Mesenchymal stem cell (in vitro differentiated cells and primary cell): ENCODE results near the gene PTPN22.

Experiments used
- DNase-seq: peaks from one replicate; pipeline ENCODE4 v3.0.0-alpha.2; 2013
- H2AFZ ChIP-seq: one replicate; pipeline ENCODE4 v1.6.1; 2013; ENCODE audit warnings: low read depth, mild to moderate bottlenecking, control low read depth, inconsistent platforms, low read length, moderate library complexity
- H2AK5ac ChIP-seq: 2 replicates; pipeline ENCODE4 v1.6.1; 2013; ENCODE audit warnings: low read length, moderate library complexity, mild to moderate bottlenecking, inconsistent platforms; ENCODE audit not compliant: severe bottlenecking
- H2BK120ac ChIP-seq: one replicate; pipeline ENCODE4 v1.6.1; 2013; ENCODE audit warnings: low read depth, mild to moderate bottlenecking, inconsistent platforms, low read length, moderate library complexity
- H2BK12ac ChIP-seq, 2 experiments: one replicate each; pipeline ENCODE4 v1.6.1; 2013; ENCODE audit warnings: inconsistent platforms in 2 of 2, low read length in 2 of 2, mild to moderate bottlenecking in 2 of 2, moderate library complexity in 2 of 2, control low read depth in 1 of 2
- H2BK15ac ChIP-seq: one replicate; pipeline ENCODE4 v1.6.1; 2013; ENCODE audit warnings: mild to moderate bottlenecking, low read depth, inconsistent platforms; ENCODE audit not compliant: poor library complexity, severe bottlenecking
- H2BK5ac ChIP-seq: 2 replicates; pipeline ENCODE4 v1.6.1; 2013; ENCODE audit warnings: low read depth, mild to moderate bottlenecking, low read length, control low read depth, inconsistent platforms; ENCODE audit not compliant: poor library complexity, severe bottlenecking
- H3K14ac ChIP-seq, 2 experiments: one replicate each; pipeline ENCODE4 v1.6.1; 2013; ENCODE audit warnings: inconsistent platforms in 2 of 2, low read length in 2 of 2, control low read depth in 1 of 2, mild to moderate bottlenecking in 1 of 2, moderate library complexity in 1 of 2
- H3K18ac ChIP-seq, 2 experiments: one replicate each; pipeline ENCODE4 v1.6.1; 2013; ENCODE audit warnings: inconsistent platforms in 2 of 2, low read length in 2 of 2, control low read depth in 1 of 2, low read depth in 1 of 2, mild to moderate bottlenecking in 1 of 2
- H3K23ac ChIP-seq, 2 experiments: one replicate each; pipeline ENCODE4 v1.6.1; 2013; ENCODE audit warnings: inconsistent platforms in 2 of 2, low read length in 2 of 2, mild to moderate bottlenecking in 2 of 2, moderate library complexity in 2 of 2, control low read depth in 1 of 2
- H3K27ac ChIP-seq: 2 replicates; pipeline ENCODE4 v1.5.1; 2013; ENCODE audit warnings: mild to moderate bottlenecking, moderate library complexity, low read length, control low read depth, inconsistent platforms; ENCODE audit not compliant: poor library complexity, severe bottlenecking
- H3K27me3 ChIP-seq, 2 experiments: 2 replicates each; pipeline versions ENCODE4 v1.6.1 to v1.7.0; 2013; ENCODE audit warnings: low read length in 2 of 2, mild to moderate bottlenecking in 2 of 2, moderate library complexity in 2 of 2, control low read depth in 1 of 2, inconsistent platforms in 1 of 2; ENCODE audit not compliant: control insufficient read depth in 1 of 2, insufficient read depth in 1 of 2
- H3K36me3 ChIP-seq, 2 experiments: 2 replicates each; pipeline versions ENCODE4 v1.6.1 to v1.7.0; 2013; ENCODE audit warnings: low read length in 2 of 2, control low read depth in 1 of 2, inconsistent platforms in 1 of 2, low read depth in 1 of 2, mild to moderate bottlenecking in 1 of 2; ENCODE audit not compliant: insufficient read depth in 2 of 2, control insufficient read depth in 1 of 2
- H3K4ac ChIP-seq, 2 experiments: one replicate each; pipeline ENCODE4 v1.6.1; 2013; ENCODE audit warnings: inconsistent platforms in 2 of 2, low read length in 2 of 2, mild to moderate bottlenecking in 2 of 2, moderate library complexity in 2 of 2, control low read depth in 1 of 2, low read depth in 1 of 2
- H3K4me1 ChIP-seq: 2 replicates; pipeline ENCODE4 v1.6.1; 2013; ENCODE audit warnings: low read depth, low read length, control low read depth; ENCODE audit not compliant: control insufficient read depth, insufficient read depth
- H3K4me2 ChIP-seq: 2 replicates; pipeline ENCODE4 v1.6.1; 2013; ENCODE audit warnings: low read length, mild to moderate bottlenecking, inconsistent platforms; ENCODE audit not compliant: poor library complexity, severe bottlenecking
- H3K4me3 ChIP-seq, 2 experiments: 2 replicates each; pipeline versions ENCODE4 v1.5.1 to v1.7.0; 2013; ENCODE audit warnings: low read length in 2 of 2, mild to moderate bottlenecking in 2 of 2, control low read depth in 1 of 2, low read depth in 1 of 2; ENCODE audit not compliant: insufficient read depth in 1 of 2
- H3K79me1 ChIP-seq: replicated peaks from 2 replicates; pipeline ENCODE4 v1.6.1; 2013; ENCODE audit warnings: mild to moderate bottlenecking, control low read depth, low read length, inconsistent platforms; ENCODE audit not compliant: poor library complexity, severe bottlenecking
- H3K9ac ChIP-seq: 2 replicates; pipeline ENCODE4 v1.7.0; 2013; ENCODE audit warnings: mild to moderate bottlenecking, low read length, moderate library complexity
- H3K9me3 ChIP-seq: 2 replicates; pipeline ENCODE4 v1.7.0; 2013; ENCODE audit warnings: mild to moderate bottlenecking, low read length; ENCODE audit not compliant: control insufficient read depth
- H4K8ac ChIP-seq: one replicate; pipeline ENCODE4 v1.6.1; 2013; ENCODE audit warnings: inconsistent platforms, mild to moderate bottlenecking, low read length, moderate library complexity
- H4K91ac ChIP-seq: one replicate; pipeline ENCODE4 v1.6.1; 2013; ENCODE audit warnings: mild to moderate bottlenecking, low read length, inconsistent platforms
- WGBS: methylation state at CpG from one replicate; pipeline ENCODE4 v1.1.7; 2013; ENCODE audit warnings: mixed read lengths; 5-methylcytosine and 5-hydroxymethylcytosine counted together

PTPN22 gene

GRCh38 chr1:113904674-113905434 is 33.3 kb upstream of the PTPN22 start, which contains the start of the genes AP4B1 and DCLRE1B:
Gene AP4B1 (minus strand): TSS chr1:113904799. CDS start chr1:113904717, 82 bp downstream.
Gene DCLRE1B (plus strand): TSS chr1:113905326. CDS start chr1:113905587, 261 bp downstream.
- peak; percentile 100 for DNase-seq
- peak within 1 kb of the TSS; percentile 90 to 95 for H3K18ac ChIP-seq
- H3K4me1 ChIP-seq, result peaks cover 6% of the 10 kb centered on the region
- peak within 1 kb of the TSS; percentile 97 for H3K9ac ChIP-seq
- H2BK120ac ChIP-seq, result no peak within 1 kb of the TSS
- H3K14ac ChIP-seq, result peak within 1 kb of the TSS; percentile 80 to 98
- peak within 1 kb of the TSS; percentile 59 for H2BK5ac ChIP-seq
- H4K91ac ChIP-seq, result peak within 1 kb of the TSS; percentile 82
- H4K8ac ChIP-seq, result peak within 1 kb of the TSS; percentile 87
- no peak within 1 kb of the TSS for H2BK15ac ChIP-seq
- H3K9me3 ChIP-seq, result no peaks in the 10 kb centered on the region
- under 1% methylated on average over 67 of the region's 67 CpGs for WGBS
- peak within 1 kb of the TSS in 1 of 2 experiments; percentile 89 for H3K4ac ChIP-seq
- H2BK12ac ChIP-seq, result peak within 1 kb of the TSS in 1 of 2 experiments; percentile 66
- peaks cover 14 to 42% of the 10 kb centered on the region in 2 experiments for H3K36me3 ChIP-seq
- H3K4me3 ChIP-seq, result peak within 1 kb of the TSS; percentile 78 to 97
- peak within 1 kb of the TSS; percentile 97 for H3K27ac ChIP-seq
- H3K79me1 ChIP-seq, result peaks cover 26% of the 10 kb centered on the region
- no peaks in the 10 kb centered on the region for H3K27me3 ChIP-seq
- H3K23ac ChIP-seq, result peak within 1 kb of the TSS in 1 of 2 experiments; percentile 67
- H2AK5ac ChIP-seq, result peak within 1 kb of the TSS; percentile 22
- peak within 1 kb of the TSS; percentile 79 for H2AFZ ChIP-seq
- peak within 1 kb of the TSS; percentile 86 for H3K4me2 ChIP-seq

GRCh38 chr1:113904293-113904673 is 32.8 kb upstream of the PTPN22 start:
- Histone ChIP-seq H3K9me3 (no peaks in the 10 kb centered on the region), H3K9ac (peak overlapping the region; percentile 97), H3K4me2 (peak overlapping the region; percentile 86), H4K91ac (peak overlapping the region; percentile 82), H3K27me3 (no peaks in the 10 kb centered on the region), H3K27ac (peak overlapping the region; percentile 97), H3K4me1 (peaks cover 6% of the 10 kb centered on the region), H3K4me3 (peak overlapping the region; percentile 78 to 97), H2BK12ac (peak overlapping the region in 1 of 2 experiments; percentile 66), H3K14ac (peak overlapping the region in 1 of 2 experiments; percentile 98), H2BK5ac (peak overlapping the region; percentile 59), H2BK120ac (no peak overlapping the region), H3K18ac (peak overlapping the region; percentile 90 to 95), H3K79me1 (peaks cover 27% of the 10 kb centered on the region), H2AFZ (peak overlapping the region; percentile 79), H2AK5ac (peak overlapping the region; percentile 22), H3K23ac (peak overlapping the region in 1 of 2 experiments; percentile 67), H3K36me3 (peaks cover 17 to 45% of the 10 kb centered on the region in 2 experiments), H4K8ac (peak overlapping the region; percentile 87), H3K4ac (peak overlapping the region in 1 of 2 experiments; percentile 89), H2BK15ac (no peak overlapping the region)
- DNase-seq, result no peak
- 6% methylated on average over 9 of the region's 11 CpGs for WGBS

GRCh38 chr1:113903501-113904292 is 32.2 kb upstream of the PTPN22 start:
- Histone ChIP-seq H3K27ac (peak overlapping the region; percentile 97), H3K18ac (no peak overlapping the region), H4K8ac (no peak overlapping the region), H2AK5ac (no peak overlapping the region), H2BK15ac (no peak overlapping the region), H4K91ac (no peak overlapping the region), H2BK5ac (no peak overlapping the region), H3K27me3 (no peaks in the 10 kb centered on the region), H3K4me3 (peak overlapping the region; percentile 78 to 97), H3K4me2 (peak overlapping the region; percentile 86), H2BK120ac (no peak overlapping the region), H3K9me3 (no peaks in the 10 kb centered on the region), H2BK12ac (no peak overlapping the region), H3K79me1 (peaks cover 30% of the 10 kb centered on the region), H3K14ac (no peak overlapping the region), H3K9ac (peak overlapping the region; percentile 97), H2AFZ (peak overlapping the region; percentile 79), H3K36me3 (peaks cover 15 to 43% of the 10 kb centered on the region in 2 experiments), H3K4ac (peak overlapping the region in 1 of 2 experiments; percentile 89), H3K4me1 (peaks cover 6% of the 10 kb centered on the region), H3K23ac (no peak overlapping the region)
- DNase-seq, result no peak
- 75% methylated on average over 6 of the region's 7 CpGs for WGBS

GRCh38 chr1:113901191-113901590 is 29.7 kb upstream of the PTPN22 start:
- H3K27me3 ChIP-seq, result no peaks in the 10 kb centered on the region
- no peak overlapping the region for H3K27ac ChIP-seq
- H3K36me3 ChIP-seq, result peaks cover 12 to 55% of the 10 kb centered on the region in 2 experiments
- H4K91ac ChIP-seq, result no peak overlapping the region
- H3K9me3 ChIP-seq, result no peaks in the 10 kb centered on the region
- no peak overlapping the region for H3K4me2 ChIP-seq
- H2AFZ ChIP-seq, result no peak overlapping the region
- 67% methylated on average over 2 of the region's 3 CpGs for WGBS
- H3K23ac ChIP-seq, result no peak overlapping the region
- no peak overlapping the region for H2BK15ac ChIP-seq
- H3K9ac ChIP-seq, result no peak overlapping the region
- no peak overlapping the region for H3K4me3 ChIP-seq
- no peak for DNase-seq
- no peak overlapping the region for H2AK5ac ChIP-seq
- no peak overlapping the region for H3K14ac ChIP-seq
- no peak overlapping the region for H3K18ac ChIP-seq
- H3K79me1 ChIP-seq, result peaks cover 22% of the 10 kb centered on the region
- H3K4me1 ChIP-seq, result peaks cover 3% of the 10 kb centered on the region
- H4K8ac ChIP-seq, result no peak overlapping the region
- no peak overlapping the region for H3K4ac ChIP-seq
- no peak overlapping the region for H2BK120ac ChIP-seq
- H2BK5ac ChIP-seq, result no peak overlapping the region
- H2BK12ac ChIP-seq, result no peak overlapping the region
